Inflammatory macrophage treated with lipopolysaccharide for 1 hour (primary cell): Measurements from ENCODE around the gene TMEM33.
"Not testable (repeated sequence)": the region's sequence is repeated elsewhere in the genome, so short reads cannot be mapped to it uniquely, and the experiment has no call there.

ENCODE experiments used
- DNase-seq, 2 donors: peaks; one replicate each; pipeline ENCODE4 v3.0.0-alpha.2; 2020 to 2022

The TMEM33 gene, protein sequence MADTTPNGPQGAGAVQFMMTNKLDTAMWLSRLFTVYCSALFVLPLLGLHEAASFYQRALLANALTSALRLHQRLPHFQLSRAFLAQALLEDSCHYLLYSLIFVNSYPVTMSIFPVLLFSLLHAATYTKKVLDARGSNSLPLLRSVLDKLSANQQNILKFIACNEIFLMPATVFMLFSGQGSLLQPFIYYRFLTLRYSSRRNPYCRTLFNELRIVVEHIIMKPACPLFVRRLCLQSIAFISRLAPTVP

DNA sequence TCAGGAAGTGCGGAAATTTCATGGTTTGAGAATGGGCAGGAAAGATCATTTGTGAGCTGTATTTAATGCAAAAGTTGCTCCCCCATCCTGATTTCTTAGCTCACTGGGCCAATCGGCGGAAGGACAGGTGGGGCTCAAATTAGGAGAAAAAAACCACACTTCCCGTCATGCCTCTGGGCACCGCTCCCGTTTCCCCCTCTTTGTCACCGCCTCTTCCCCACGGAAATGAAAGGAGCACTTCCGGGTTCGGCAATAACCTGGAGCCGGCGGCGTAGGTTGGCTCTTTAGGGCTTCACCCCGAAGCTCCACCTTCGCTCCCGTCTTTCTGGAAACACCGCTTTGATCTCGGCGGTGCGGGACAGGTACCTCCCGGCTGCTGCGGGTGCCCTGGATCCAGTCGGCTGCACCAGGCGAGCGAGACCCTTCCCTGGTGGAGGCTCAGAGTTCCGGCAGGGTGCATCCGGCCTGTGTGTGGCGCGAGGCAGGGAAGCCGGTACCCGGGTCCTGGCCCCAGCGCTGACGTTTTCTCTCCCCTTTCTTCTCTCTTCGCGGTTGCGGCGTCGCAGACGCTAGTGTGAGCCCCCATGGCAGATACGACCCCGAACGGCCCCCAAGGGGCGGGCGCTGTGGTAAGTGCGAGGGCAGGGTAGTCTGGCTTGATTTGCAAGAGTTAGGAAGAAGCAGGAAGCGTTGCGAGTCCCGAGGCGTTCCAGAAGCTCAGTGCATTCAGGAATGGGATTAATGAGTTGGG, at the start of gene TMEM33:
TMEM33 (plus strand) TSS at position 529 of the 751 bp plus-strand sequence; CDS start at position 585, 56 bp downstream.
- peak; percentile 87 to 90 for DNase-seq

DNA sequence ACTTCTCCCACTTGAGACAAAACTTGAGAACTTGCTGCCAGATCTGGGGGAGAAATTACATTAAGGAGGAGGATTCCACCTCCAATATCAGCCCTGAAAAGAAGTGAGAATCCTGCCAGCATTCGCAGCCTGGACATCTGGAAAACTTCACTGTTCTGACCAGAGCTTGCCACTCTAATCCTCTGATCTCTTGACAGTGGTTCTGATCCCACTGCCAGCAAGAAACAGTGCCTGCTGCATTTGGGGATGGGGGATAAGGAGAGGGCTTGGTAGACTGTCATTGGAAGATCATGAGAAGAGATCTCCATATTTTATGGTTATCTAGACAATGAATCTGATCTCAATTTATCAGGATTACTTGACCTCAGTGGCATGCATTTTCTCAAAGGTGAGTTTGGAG, 49.8 kb upstream of the TMEM33 start:
- no peak for DNase-seq

DNA sequence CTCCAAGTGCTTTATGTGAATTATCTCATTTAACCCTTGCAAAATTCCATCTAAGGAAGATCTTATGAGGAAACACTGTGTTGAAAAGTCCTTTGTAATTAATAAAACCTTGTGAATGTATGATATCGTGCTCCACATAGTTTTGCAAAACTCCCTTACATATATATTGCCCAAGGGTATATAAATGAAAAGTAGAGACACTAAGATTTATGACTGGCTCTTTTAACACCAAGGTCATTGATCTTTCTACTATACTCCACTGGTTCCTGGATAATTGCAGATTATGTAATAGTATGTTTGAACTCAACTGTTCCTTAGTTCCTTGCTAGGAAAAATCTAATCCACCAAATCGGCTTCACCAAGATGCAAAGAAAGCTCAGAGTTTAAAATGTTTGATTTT, 48.0 kb upstream of the TMEM33 start:
- no peak for DNase-seq

DNA sequence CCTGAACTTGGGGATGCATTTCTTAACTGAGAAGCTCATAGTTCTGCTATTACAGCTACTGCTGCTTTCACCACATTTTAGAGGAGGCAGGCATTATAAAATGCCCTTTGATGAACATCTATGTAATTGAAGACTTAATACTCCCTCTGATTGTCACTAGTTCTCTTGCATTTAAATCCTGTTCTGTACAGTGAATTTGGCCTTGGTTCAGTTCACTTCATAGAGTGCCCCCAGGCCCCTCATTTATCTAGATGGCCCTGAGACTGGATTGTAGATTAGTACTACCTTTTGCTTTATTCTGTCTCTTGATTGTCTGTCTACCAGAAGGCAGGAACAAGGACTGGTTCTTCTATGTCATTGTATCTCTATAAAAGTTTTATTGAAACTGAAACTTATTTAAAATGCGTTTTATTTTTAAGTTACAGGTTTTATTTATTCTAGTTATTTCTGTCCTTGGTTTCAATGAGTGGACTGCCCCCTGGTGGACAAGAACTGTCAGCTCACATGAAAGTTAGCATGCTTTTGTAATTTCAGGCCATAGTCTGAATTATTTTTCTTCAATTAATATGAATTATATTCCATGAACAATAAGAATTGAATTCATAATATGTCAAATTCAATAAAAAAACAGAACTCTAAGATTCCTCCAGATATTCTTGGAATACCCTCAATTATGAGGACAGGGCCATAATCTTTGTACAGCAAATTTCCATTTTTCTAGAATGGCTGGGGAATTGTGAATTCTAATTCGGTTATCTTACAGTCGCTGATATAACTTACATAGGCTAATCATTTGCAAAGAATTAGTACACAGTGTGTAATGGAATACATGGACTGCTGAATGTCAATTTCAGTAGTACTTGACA, 47.2 kb upstream of the TMEM33 start:
- DNase-seq: peak; percentile 16 to 63

DNA sequence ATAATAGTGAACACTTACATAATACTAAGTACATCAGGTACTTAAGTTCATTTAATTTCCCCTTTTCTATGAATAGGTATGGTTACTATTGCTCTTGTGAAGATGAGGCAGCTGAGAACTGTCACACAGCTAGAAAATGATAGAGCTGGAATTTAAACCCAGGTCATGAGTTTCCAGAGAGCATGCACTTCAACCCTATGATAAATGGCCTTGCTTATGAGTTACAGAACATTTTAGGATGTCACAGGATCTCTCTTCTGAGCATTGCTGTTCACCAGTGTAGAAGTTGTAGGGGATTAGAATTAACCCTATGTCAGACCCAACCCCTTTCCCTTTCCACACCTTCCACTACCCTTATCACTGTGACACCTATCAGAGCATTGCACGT, 46.5 kb upstream of the TMEM33 start:
- DNase-seq: no peak

DNA sequence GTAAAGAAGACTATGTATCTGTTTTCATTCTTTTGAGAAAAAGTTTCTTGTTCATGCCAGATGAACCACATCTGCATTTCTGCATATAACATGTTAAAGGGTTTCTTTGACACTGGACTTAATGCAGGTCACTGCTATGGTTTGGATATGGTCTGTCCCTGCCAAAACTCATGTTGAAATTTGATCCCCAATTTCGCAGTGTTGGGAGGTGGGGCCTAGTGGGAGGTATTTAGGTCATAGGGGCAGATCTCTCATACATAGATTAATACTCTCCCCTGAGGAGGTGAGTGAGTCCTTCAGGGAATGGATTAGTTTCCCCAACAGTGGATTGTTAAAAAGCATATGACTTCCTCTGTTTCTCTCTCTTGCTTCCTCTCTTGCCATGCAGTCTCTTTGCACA, 45.9 kb upstream of the TMEM33 start:
- no peak for DNase-seq

DNA sequence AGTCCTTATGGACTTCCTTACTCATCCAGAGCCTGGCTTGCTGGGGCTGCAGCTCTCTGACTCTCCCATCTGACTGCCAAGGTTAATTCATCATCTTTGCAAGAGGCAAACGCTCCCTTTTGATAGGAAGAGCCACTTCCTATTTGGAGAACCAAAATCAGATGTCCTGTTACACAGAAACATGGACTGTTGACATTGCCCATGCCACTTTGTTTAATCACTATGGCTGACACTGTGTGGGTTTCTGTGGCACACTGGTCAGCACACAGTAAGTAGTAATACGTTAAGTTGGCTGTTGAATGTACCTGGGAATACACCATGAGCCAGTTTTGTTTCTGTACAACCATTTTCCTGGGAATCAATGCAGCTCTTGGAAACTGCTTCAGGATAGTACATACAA, 45.1 kb upstream of the TMEM33 start:
- DNase-seq: no peak

DNA sequence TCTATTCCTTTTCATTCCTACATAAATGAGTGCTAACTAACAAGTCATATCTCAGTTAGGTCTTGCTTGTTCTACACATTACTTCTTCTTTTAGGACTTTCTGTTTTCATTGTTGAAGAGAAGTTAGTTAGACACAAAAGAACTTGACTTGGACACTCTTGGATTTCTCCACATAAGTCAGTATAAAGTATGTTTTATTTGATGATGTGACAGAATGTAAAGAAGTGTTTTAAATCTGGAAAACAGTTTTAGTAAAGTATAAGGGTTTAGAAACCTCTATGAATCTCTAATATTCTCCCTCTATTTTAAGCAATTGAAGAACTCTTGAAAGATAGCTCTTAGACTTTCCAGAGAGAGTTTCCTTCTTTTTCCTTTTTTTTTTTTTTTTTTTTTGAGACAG, 38.6 kb upstream of the TMEM33 start:
- DNase-seq: no peak

DNA sequence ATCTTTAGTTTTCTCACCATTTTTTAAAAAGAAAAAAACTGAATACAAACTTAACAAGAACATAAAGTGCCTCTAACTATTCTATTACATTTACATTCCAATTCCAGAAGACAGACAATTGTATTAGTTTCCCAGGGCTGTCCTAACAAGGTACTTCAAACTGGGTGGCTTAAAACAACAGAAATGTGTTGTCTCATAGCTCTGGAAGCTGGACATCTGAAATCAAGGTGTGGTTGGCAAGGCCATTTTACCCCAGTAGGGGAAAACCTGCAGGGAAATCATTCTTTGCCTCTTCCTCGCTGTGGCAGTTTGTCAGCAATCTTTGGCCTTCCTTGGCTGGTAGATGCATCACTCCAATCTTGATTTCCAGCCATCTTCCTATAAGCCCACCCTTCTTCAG, 37.5 kb upstream of the TMEM33 start:
- no peak for DNase-seq

DNA sequence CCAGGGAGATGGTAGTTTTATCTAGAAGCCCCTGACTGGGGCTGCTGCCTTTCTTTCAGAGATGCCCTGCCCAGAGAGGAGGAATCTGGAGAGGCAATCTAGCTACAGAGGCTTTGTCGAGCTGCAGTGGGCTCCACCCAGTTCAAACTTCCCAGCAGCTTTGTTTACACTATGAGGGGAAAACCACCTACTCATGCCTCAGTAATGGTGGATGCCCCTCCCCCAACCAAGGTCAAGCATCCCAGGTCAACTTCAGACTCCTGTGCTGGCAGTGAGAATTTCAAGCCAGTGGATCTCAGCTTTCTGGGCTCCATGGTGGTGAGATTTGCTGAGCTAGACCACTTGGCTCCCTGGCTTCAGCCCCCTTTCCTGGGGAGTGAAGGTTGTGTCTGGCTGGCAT, 26.1 kb upstream of the TMEM33 start:
- not testable (repeated sequence) for DNase-seq

DNA sequence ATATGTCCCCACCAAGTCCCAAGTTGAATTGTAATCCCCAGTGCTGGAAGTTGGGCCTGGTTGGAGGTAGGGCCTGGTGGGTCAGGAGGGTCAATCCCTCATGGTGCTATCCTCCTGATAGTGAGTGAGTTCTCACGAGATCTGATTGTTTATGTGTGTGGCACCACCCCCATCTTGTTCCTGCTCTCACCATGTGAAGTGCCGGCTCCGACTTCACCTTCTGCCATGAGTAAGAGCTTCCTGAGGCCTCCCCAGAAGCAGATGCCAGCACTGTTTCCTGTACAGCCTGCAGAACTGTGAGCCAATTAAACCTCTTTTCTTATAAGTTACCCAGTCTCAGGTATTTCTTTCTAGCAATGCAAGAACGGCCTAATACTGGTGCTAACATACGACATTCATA, 22.7 kb upstream of the TMEM33 start:
- DNase-seq: no peak

DNA sequence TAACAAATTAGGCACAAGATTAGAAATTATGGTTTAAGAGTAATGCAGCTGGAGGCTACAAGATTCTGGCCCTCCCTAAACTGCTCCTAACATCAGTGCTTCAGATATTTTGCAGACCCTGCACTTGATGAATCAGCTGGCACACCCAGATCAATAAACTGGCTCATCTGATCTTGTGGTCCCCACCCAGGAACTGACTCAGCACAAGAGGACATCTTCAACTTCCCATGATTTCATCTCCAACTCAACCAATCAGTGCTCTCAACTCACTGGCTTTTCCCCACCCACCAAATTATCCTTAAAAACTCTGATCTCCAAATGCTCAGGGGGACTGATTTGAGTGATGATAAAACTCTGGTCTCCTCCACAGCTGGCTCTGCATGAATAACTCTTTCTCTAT, 21.7 kb upstream of the TMEM33 start:
- DNase-seq: no peak

DNA sequence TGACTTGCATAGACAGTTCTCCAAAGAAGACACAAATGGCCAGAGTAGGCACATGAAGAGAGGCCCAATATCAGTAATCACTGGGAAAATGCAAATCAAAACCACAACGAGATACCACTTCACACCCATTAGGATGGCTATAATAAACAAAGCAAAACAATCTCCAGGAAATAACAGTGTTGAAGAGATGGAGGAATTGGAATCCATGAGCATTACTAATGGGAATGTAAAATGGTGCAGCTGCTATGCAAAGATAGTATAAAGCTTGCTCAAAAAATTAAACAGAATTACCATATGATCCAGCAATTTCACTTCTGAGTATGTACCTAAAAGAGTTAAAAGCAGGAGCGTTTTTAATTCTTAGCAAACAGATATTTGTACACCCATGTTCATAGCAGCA, 17.0 kb upstream of the TMEM33 start:
- DNase-seq: no peak

DNA sequence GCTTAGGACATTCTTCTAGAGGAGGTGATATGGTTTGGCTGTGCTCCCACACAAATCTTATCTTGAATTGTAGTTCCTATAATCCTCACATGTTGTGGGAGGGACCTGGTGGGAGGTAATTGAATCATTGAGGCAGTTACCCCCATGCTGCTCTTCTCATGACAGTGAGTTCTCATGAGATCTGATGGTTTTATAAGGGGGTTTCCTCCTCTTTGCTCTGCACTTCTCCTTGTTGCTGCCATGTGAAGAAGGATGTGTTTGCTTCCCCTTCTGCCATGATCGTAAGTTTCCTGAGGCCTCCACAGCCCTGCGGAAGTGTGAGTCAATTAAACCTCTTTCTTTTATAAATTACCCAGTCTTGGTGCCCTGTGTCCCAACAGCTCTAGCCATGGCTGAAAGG, 14.8 kb upstream of the TMEM33 start:
- DNase-seq: peak; percentile 36 to 68

DNA sequence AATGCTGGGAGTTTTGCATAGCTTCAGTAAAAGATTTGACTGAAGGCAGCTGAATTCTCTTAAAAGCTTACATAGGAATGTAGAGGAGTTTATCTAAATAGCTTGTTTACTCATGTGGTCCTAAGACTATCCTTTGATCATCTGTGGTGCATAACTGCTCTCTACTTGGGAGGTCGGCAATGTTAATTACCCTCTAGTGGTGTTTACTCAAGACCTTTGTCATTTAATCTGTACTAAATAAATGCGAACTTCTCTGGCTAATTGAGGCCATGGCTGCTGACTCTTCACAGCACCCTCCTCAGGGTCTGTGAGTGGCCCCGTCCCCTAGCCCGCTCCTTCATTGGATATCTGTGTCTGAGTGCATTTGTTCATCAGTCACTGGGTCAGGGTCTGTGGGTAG, 13.8 kb upstream of the TMEM33 start:
- no peak for DNase-seq

DNA sequence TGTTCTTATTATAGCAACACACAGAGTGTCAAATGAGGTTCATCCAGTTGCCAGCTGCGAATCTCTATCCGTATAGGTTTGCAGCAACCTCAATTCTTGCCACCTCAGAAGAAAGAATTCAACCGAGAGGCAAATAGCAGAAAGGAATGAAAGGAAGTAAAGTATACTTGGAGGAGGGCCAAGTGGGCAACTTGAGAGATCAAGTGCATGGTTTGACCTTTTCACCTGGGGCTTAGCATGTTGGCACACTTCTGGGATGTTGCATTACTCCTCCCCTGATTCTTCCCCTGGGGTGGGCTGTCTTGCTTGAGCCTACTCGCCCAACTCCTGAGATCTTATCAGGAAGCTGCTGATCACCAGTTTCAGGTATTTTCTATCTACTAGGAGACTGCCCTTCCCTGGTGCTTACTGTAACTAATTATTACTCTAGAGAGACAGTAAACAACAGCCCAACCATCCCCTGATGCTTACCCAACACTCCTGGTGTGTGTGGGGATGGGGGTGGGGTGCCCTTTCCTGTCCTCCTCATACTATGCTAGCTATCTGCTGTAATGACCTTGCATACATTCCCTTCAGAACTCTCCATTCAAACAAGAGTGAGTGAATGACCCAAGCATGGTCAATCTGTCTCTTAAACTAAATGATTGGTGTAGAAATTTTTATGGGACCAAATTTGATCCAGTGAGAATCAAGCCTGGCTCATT, 7.3 kb upstream of the TMEM33 start:
- no peak for DNase-seq

DNA sequence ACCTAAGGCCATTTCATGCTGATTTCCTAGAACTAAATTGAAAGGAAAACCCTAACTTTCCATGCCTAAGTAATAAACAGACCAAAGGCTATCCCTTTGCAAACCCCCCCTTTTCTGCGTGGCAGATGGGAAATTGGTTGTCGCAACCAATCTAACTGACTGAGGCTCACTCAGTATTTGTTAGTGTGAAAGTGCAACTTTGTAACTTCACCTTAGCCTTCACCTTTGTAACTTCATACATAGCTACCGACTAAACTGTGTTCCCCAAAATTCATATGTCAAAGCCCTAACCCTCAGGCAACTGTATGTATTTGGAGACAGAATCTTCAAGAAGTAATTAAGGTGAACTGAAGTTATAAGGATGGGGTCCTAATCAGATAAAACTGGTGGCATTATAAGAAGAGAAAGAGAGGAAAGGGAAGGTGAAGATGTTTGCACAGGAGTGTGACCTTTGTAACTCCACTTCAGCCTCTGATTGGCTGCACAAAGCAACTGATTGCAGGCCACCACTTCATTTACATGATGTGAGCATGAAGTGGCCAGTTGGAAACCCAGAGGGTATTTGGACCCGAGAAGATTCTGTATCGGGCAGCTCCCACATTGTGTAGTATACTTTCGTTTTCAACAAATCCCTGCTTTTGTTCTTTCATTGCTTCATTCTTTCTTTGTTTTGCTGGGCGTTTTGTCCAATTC, 4.9 kb upstream of the TMEM33 start:
- no peak for DNase-seq

DNA sequence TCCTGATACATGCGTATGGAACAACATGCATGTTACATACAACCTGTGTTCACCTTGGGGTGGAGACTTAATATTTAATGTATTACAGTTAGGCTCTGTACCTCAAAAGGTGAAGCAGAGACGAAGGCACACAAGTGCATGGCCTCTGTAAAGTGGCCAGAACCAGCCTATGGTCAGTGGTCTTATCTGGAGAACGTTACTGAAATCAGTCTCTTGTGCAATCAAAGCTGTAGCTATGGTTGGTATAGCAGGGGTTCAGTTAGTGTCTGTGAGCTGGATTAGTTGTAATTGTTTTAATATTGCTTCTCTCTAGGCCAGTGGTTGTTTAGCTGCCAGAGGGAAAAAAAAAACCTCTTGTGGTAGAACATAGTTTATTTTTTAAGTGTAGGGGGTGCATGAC, 2.2 kb upstream of the TMEM33 start:
- no peak for DNase-seq

DNA sequence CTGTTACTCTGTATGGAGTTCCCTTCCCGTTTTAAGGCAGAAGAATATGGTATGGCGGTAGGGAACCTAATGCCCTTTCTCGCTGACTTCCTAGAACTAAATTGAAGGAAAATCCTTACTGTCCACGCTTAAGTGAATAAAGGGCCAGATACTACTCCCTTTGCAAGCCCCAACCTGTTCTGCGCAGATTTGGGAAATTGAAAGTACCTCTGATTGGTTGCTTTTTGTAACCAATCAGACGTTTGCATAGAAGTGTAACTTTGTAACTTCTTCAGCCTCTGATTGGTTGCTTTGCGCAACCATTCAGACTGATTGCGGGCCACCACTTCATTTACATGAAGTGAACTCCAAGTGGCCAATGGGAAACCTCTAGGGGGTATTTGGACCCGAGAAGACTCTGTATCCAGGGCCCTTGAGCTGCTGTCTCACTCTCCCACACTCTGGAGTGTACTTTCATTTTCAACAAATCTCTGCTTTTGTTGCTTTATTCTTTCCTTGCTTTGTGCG, 1.2 kb upstream of the TMEM33 start:
- DNase-seq: peak; percentile 91 to 92

DNA sequence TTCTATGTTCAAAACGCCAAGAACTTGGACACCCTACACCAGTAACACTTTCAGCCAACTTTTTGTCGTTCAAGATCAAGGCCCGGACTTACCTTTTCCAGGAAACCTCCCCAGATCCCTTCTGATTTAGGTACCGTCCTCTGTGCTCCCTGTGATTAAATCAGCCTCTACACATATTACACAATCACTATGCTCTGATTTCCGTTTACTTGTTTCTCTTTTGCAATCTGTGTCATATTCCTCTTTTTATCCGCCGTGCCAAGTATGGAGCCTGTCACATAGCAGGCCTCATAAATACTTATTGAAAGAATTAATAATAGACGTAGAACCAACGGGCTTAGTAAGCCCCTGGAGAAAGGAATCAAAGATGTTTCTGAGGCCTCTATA, 722 bp upstream of the TMEM33 start:
- peak; percentile 84 to 86 for DNase-seq

DNA sequence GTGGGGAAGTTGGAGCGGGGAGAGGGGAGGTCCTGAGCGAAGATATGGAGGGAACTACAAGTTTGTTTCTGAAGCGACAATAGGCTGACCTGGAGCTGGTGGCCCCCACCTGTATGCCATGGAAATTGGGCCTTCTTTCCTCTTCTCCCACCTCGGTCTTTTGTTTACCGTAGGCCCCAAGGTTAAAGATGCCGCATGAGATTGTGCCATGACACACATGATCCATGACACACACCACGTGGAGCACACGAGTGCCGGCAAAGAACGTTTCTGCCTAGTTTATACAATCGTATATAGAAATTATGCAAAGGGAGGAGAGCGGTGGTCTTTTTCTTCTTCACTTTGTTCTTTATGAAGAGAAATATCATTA, 408 bp downstream of the TMEM33 start:
- peak; percentile 38 to 51 for DNase-seq

DNA sequence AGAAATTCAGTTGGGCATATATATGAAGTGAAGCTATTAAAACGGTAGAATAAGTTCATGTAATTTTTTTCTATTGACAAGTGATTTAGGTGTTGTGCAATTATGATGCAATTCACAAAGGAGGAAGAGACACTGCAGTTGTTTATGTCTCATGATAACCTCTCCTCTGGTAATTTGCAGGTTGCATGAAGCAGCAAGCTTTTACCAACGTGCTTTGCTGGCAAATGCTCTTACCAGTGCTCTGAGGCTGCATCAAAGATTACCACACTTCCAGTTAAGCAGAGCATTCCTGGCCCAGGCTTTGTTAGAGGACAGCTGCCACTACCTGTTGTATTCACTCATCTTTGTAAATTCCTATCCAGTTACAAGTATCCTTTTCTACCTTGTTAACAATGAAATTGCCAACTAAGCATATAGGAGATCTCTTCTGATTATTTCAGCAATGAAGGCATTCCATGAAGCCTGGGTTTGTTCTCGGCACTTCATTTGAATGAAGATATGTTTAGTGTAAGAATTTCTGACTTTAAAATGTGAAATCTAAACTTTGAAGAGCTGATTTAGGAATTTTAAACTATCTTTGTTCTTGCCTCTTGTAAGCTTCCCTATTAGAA, 3.9 kb downstream of the TMEM33 start:
- peak; percentile 77 to 80 for DNase-seq
